GM19240 (cell line): ENCODE results near the gene GRIN1.
A peak's percentile ranks its signal among the peaks of the same experiment; 100 is the strongest.
"Not testable (repeated sequence)": the region's sequence is repeated elsewhere in the genome, so short reads cannot be mapped to it uniquely, and the experiment has no call there.

Source experiments
- DNase-seq: peaks from one replicate; pipeline ENCODE4 v3.0.0; 2011; ENCODE audit warnings: low spot score; ENCODE audit not compliant: insufficient read length

GRIN1 gene

GRCh38 chr9:137111788-137112563 is 27.0 kb upstream of the GRIN1 start:
- DNase-seq, result no peak

- DNase-seq, result no peak
Measured at GRCh38 chr9:137112564-137113384, 26.2 kb upstream of the GRIN1 start.

- no peak for DNase-seq
Measured at GRCh38 chr9:137113385-137114159, 25.4 kb upstream of the GRIN1 start.

- no peak for DNase-seq
Measured at GRCh38 chr9:137114220-137114612, 24.7 kb upstream of the GRIN1 start.

GRCh38 chr9:137114613-137115393 is 24.2 kb upstream of the GRIN1 start, which contains the start of gene DPP7:
DPP7 (minus strand) TSS chr9:137114733; CDS start chr9:137114713, 20 bp downstream.
- DNase-seq, result peak; percentile 86

- DNase-seq, result no peak
Measured at GRCh38 chr9:137115394-137116026, 23.4 kb upstream of the GRIN1 start.

- DNase-seq, result no peak
Measured at GRCh38 chr9:137116027-137116507, 22.9 kb upstream of the GRIN1 start.

- no peak for DNase-seq
Measured at GRCh38 chr9:137116728-137117127, 22.2 kb upstream of the GRIN1 start.

- DNase-seq, result no peak
Measured at GRCh38 chr9:137117269-137117731, 21.7 kb upstream of the GRIN1 start.

- not testable (repeated sequence) for DNase-seq
Measured at GRCh38 chr9:137118092-137118603, 20.8 kb upstream of the GRIN1 start.

GRCh38 chr9:137121927-137122795 is 16.8 kb upstream of the GRIN1 start:
- DNase-seq, result not testable (repeated sequence)

GRCh38 chr9:137122796-137123467 is 16.0 kb upstream of the GRIN1 start:
- not testable (repeated sequence) for DNase-seq

GRCh38 chr9:137123468-137123837 is 15.5 kb upstream of the GRIN1 start:
- no peak for DNase-seq

- DNase-seq, result not testable (repeated sequence)
Measured at GRCh38 chr9:137123952-137124462, 14.9 kb upstream of the GRIN1 start.

GRCh38 chr9:137126786-137127185 is 12.2 kb upstream of the GRIN1 start:
- DNase-seq, result no peak

GRCh38 chr9:137127301-137128157 is 11.4 kb upstream of the GRIN1 start:
- DNase-seq, result no peak

GRCh38 chr9:137128158-137128861 is 10.6 kb upstream of the GRIN1 start:
- DNase-seq, result no peak
